HepG2 (cell line): ENCODE measurements around the gene RCOR1. TPM values are rescaled to one million over a fixed set of nuclear protein-coding genes. Genes with fewer than 3 reads are reported as not detected.

ENCODE experiments used
- ISX ChIP-seq: sonication (generic); formaldehyde crosslinking; conservative IDR thresholded peaks from 2 replicates; pipeline ENCODE4 v1.5.0; 2020; ENCODE audit warnings: missing genetic modification reagents
- JDP2 ChIP-seq: sonication (generic); formaldehyde crosslinking; IDR thresholded peaks from 2 replicates; pipeline ENCODE4 v1.8.1; 2022; ENCODE audit warnings: missing genetic modification reagents, borderline replicate concordance
- KDM5B ChIP-seq: sonication (generic); formaldehyde crosslinking; IDR thresholded peaks from 2 replicates; pipeline ENCODE4 v1.4.0; 2020; ENCODE audit warnings: missing genetic modification reagents, mild to moderate bottlenecking, borderline replicate concordance
- NFE2 ChIP-seq: sonication (generic); formaldehyde crosslinking; IDR thresholded peaks from 2 replicates; pipeline ENCODE4 v1.4.0; 2020; ENCODE audit warnings: missing genetic modification reagents
- PLSCR1 ChIP-seq: sonication (generic); formaldehyde crosslinking; IDR thresholded peaks from 2 replicates; pipeline ENCODE4 v1.5.0; 2020; ENCODE audit warnings: missing genetic modification reagents, mild to moderate bottlenecking, borderline replicate concordance
- SCMH1 ChIP-seq: sonication (generic); formaldehyde crosslinking; IDR thresholded peaks from 2 replicates; pipeline ENCODE4 v1.9.0; 2021; ENCODE audit warnings: missing genetic modification reagents, mild to moderate bottlenecking, borderline replicate concordance
- STAG1 ChIP-seq: sonication (generic); formaldehyde crosslinking; IDR thresholded peaks from 2 replicates; pipeline ENCODE4 v1.4.0; 2020; ENCODE audit warnings: missing genetic modification reagents
- ZNF329 ChIP-seq: sonication (generic); formaldehyde crosslinking; IDR thresholded peaks from 2 replicates; pipeline ENCODE4 v1.9.0; 2021; ENCODE audit warnings: low read depth, mild to moderate bottlenecking, missing genetic modification reagents
- ZNF331 ChIP-seq: sonication (generic); formaldehyde crosslinking; IDR thresholded peaks from 2 replicates; pipeline ENCODE4 v1.4.0; 2020; ENCODE audit warnings: missing genetic modification reagents
- ZNF407 ChIP-seq: sonication (generic); formaldehyde crosslinking; IDR thresholded peaks from one replicate; pipeline ENCODE4 v1.5.1; 2020; ENCODE audit warnings: mild to moderate bottlenecking, missing genetic modification reagents; ENCODE audit errors: not compliant biosample characterization
- ZNF687 ChIP-seq: sonication (generic); formaldehyde crosslinking; IDR thresholded peaks from 2 replicates; pipeline ENCODE4 v1.5.1; 2020; ENCODE audit warnings: mild to moderate bottlenecking, missing genetic modification reagents, moderate library complexity
- polyA plus RNA-seq, 8 experiments: library from polyadenylated mRNA; depleted of rRNA in 3 of 8; stranded (reverse) in 7 of 8; unstranded in 1 of 8; fragments of >200 nt; fragmentation: Illumina TruSeq in 4 of 8; extraction: Trizol in 4 of 8; gene quantifications; 2 replicates each; pipeline versions ENCODE4 v1.2.1 to v1.2.3, GENCODE V29; 2011 to 2016; ENCODE audit warnings: low read depth in 4 of 8, missing spikeins in 1 of 8, mixed read lengths in 1 of 8; ENCODE audit not compliant: insufficient read depth in 1 of 8
- total RNA-seq, 5 experiments: library from RNA; depleted of rRNA; stranded (reverse); fragments of >200 nt; fragmentation: Illumina TruSeq; extraction: Trizol; gene quantifications; 2 replicates each; pipeline ENCODE4 v1.2.3, GENCODE V29; 2016; ENCODE audit warnings: low read depth in 1 of 5
- TF ChIP-seq, protein P1 (sequence below): sonication (generic); formaldehyde crosslinking; IDR thresholded peaks from 2 replicates; pipeline ENCODE4 v1.5.0; 2020; ENCODE audit warnings: mild to moderate bottlenecking, missing genetic modification reagents

The RCOR1 gene
- total and polyA plus RNA-seq, 2 of the 13 experiments (the other 11 are each of a cell fraction or from before 2014, with no cell fraction given): 10.2 to 11.1 TPM

DNA sequence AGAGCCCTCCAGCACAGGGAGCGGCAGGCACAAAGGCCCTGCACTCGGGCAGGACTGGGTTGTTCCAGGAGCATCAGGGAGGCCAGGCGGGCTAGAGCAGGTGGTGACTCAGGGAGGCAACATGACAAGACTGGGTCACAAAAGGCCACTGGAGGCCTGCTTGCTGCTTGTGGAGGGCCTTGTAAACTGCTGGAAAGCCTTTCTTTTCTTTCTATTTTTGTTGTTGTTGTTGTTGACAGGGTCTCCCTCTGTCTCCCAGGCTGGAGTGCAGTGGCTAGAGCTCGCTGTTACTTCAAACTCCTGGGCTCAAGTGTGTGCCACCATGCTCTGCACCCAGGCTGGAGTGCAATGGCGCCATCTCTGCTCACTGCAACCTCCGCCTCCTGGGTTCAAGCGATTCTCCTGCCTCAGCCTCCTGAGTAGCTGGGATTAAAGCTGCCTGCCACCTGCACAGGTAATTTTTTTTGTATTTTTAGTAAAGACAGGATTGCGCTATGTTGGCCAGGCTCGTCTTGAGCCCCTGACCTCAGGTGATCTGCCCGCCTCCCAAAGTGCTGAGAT is 11.8 kb upstream of the RCOR1 start (continued):
- TF ChIP-seq ZNF407 (CRISPR knock-in tag): no peak
- no peak for TF ChIP-seq JDP2 (CRISPR knock-in tag)
- no peak for TF ChIP-seq SCMH1 (CRISPR knock-in tag)
- peak; percentile 67 for TF ChIP-seq ZNF687 (CRISPR knock-in tag)
- TF ChIP-seq, protein P1, sequence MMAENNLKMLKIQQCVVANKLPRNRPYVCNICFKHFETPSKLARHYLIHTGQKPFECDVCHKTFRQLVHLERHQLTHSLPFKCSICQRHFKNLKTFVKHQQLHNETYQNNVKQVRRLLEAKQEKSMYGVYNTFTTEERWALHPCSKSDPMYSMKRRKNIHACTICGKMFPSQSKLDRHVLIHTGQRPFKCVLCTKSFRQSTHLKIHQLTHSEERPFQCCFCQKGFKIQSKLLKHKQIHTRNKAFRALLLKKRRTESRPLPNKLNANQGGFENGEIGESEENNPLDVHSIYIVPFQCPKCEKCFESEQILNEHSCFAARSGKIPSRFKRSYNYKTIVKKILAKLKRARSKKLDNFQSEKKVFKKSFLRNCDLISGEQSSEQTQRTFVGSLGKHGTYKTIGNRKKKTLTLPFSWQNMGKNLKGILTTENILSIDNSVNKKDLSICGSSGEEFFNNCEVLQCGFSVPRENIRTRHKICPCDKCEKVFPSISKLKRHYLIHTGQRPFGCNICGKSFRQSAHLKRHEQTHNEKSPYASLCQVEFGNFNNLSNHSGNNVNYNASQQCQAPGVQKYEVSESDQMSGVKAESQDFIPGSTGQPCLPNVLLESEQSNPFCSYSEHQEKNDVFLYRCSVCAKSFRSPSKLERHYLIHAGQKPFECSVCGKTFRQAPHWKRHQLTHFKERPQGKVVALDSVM: peak; percentile 90
- no peak for TF ChIP-seq KDM5B (CRISPR knock-in tag)
- peak; percentile 25; the same call in 1 of the 2 replicates for TF ChIP-seq STAG1
- TF ChIP-seq ZNF329 (CRISPR knock-in tag): peak; percentile 91
- TF ChIP-seq PLSCR1 (CRISPR knock-in tag): no peak
- TF ChIP-seq ISX: no peak
- no peak for TF ChIP-seq NFE2 (CRISPR knock-in tag)
- TF ChIP-seq ZNF331 (CRISPR knock-in tag): no peak
